B cell (primary cell): Measurements from ENCODE around the gene PTPRN2. TPM values are rescaled to one million over a fixed set of nuclear protein-coding genes. Genes with fewer than 3 reads are reported as not detected.

ENCODE experiments used
- ATAC-seq: fragments of 200-7000 bp; cut with Tn5 transposase; one replicate; pipeline ENCODE4 v1.10.0; 2021; ENCODE audit warnings: low read depth, mild to moderate bottlenecking, moderate number of reproducible peaks, moderate library complexity
- CTCF ChIA-PET: fragments of 350-600 bp; sonication (Branson Sonifier 250); formaldehyde crosslinking; loops from one replicate; lab custom pipeline; 2021; ENCODE audit warnings: antibody characterized with exemption, inconsistent platforms; lab: Charles Lee
- POLR2A ChIA-PET: fragments of 350-600 bp; sonication (Branson Sonifier 250); formaldehyde crosslinking; loops from one replicate; lab custom pipeline; 2021; ENCODE audit warnings: antibody characterized with exemption; lab: Charles Lee
- DNase-seq: peaks from one replicate; pipeline ENCODE4 v3.0.0; 2013
- H2AFZ ChIP-seq: 2 replicates; pipeline ENCODE4 v1.6.1; 2012; ENCODE audit warnings: mild to moderate bottlenecking, low read depth, low read length; ENCODE audit not compliant: insufficient read depth, poor library complexity, severe bottlenecking
- H3K27ac ChIP-seq, 2 donors: 1 replicate in 1 of 2; 2 replicates in 1 of 2; pipeline ENCODE4 v1.5.1; 2012 to 2013; ENCODE audit warnings: low read length in 2 of 2, mild to moderate bottlenecking in 2 of 2, moderate library complexity in 1 of 2
- H3K27me3 ChIP-seq, 4 experiments: fragments of 200-600 bp in 1 of 4; sonication (generic) in 1 of 4; replicated peaks in 1 of 4; 1 replicate in 2 of 4; 2 replicates in 2 of 4; pipeline versions ENCODE4 v1.6.1 to v1.7.0; 2013 to 2016; ENCODE audit warnings: low read length in 3 of 4, mild to moderate bottlenecking in 2 of 4, mixed read lengths in 1 of 4, moderate library complexity in 1 of 4; ENCODE audit not compliant: insufficient read depth in 4 of 4, control insufficient read depth in 3 of 4; ENCODE audit errors: control extremely low read depth in 1 of 4
- H3K36me3 ChIP-seq, 2 experiments: replicated peaks in 1 of 2; 1 replicate in 1 of 2; 2 replicates in 1 of 2; pipeline versions ENCODE4 v1.6.1 to v1.7.1; 2013; ENCODE audit warnings: low read length in 1 of 2; ENCODE audit not compliant: insufficient read depth in 2 of 2, control insufficient read depth in 1 of 2; ENCODE audit errors: control extremely low read depth in 1 of 2, extremely low read depth in 1 of 2
- H3K4me1 ChIP-seq, 2 donors: fragments of 200-600 bp in 1 of 2; sonication (generic) in 1 of 2; 1 replicate in 1 of 2; 2 replicates in 1 of 2; pipeline versions ENCODE4 v1.5.1 to v1.6.1; 2013 to 2017; ENCODE audit warnings: low read length in 2 of 2; ENCODE audit not compliant: control insufficient read depth in 2 of 2, insufficient read depth in 2 of 2
- H3K4me2 ChIP-seq: replicated peaks from 2 replicates; pipeline ENCODE3; 2012; ENCODE audit warnings: mild to moderate bottlenecking, low read depth, low read length; ENCODE audit not compliant: poor library complexity, severe bottlenecking
- H3K4me3 ChIP-seq, 5 experiments: fragments of 200-600 bp in 1 of 5; sonication (generic) in 1 of 5; 1 replicate in 3 of 5; 2 replicates in 2 of 5; pipeline versions ENCODE4 v1.5.1 to v1.7.0; 2011 to 2016; ENCODE audit warnings: low read length in 4 of 5, mild to moderate bottlenecking in 4 of 5, low read depth in 2 of 5, control low read depth in 1 of 5, moderate library complexity in 1 of 5; ENCODE audit not compliant: insufficient read depth in 1 of 5; ENCODE audit errors: control extremely low read depth in 1 of 5, extremely low read depth in 1 of 5
- H3K79me2 ChIP-seq: fragments of 200-600 bp; sonication (generic); one replicate; pipeline ENCODE4 v1.6.0; 2016; ENCODE audit warnings: low read length; ENCODE audit not compliant: control insufficient read depth, insufficient read depth
- H3K9ac ChIP-seq: fragments of 200-600 bp; sonication (generic); 2 replicates; pipeline ENCODE4 v1.6.1; 2017; ENCODE audit warnings: mild to moderate bottlenecking, low read length, moderate library complexity
- H3K9me3 ChIP-seq, 3 donors: one replicate each; pipeline versions ENCODE4 v1.6.1 to v1.7.1; 2013; ENCODE audit warnings: low read length in 2 of 3; ENCODE audit not compliant: control insufficient read depth in 2 of 3, insufficient read depth in 1 of 3; ENCODE audit errors: control extremely low read depth in 1 of 3
- H4K20me1 ChIP-seq: 2 replicates; pipeline ENCODE4 v1.6.0; 2012; ENCODE audit warnings: mild to moderate bottlenecking, low read length; ENCODE audit not compliant: insufficient read depth, control insufficient read depth, poor library complexity, severe bottlenecking
- H3K27ac Mint-ChIP-seq: one replicate; pipeline ENCODE4 v1.8.0; 2021; ENCODE audit warnings: mixed read lengths
- H3K27me3 Mint-ChIP-seq: one replicate; pipeline ENCODE4 v1.8.0; 2021; ENCODE audit warnings: mixed read lengths
- H3K4me1 Mint-ChIP-seq: one replicate; pipeline ENCODE4 v1.8.0; 2021; ENCODE audit warnings: mixed read lengths
- H3K4me3 Mint-ChIP-seq: one replicate; pipeline ENCODE4 v1.8.0; 2021; ENCODE audit warnings: mixed read lengths
- H3K9me3 Mint-ChIP-seq: one replicate; pipeline ENCODE4 v1.8.0; 2022; ENCODE audit warnings: mixed read lengths; ENCODE audit not compliant: insufficient read depth
- CTCF ChIP-seq: fragments of 200-600 bp; IDR thresholded peaks from one replicate; pipeline ENCODE4 v1.8.0; 2022; ENCODE audit warnings: antibody characterized with exemption, mild to moderate bottlenecking
- EZH2 ChIP-seq: IDR thresholded peaks from 2 replicates; pipeline ENCODE4 v1.6.1; 2012; ENCODE audit warnings: borderline replicate concordance, low read depth, mild to moderate bottlenecking, moderate library complexity, low read length; ENCODE audit not compliant: insufficient read depth, poor library complexity, severe bottlenecking
- WGBS: methylation state at CpG from one replicate; pipeline ENCODE4 v1.1.5; 2013; ENCODE audit warnings: missing lambda C conversion rate; ENCODE audit not compliant: insufficient coverage; 5-methylcytosine and 5-hydroxymethylcytosine counted together
- intact Hi-C: fragments of 100-400 bp; cut with micrococcal nuclease; formaldehyde crosslinking; loops from one replicate; pipeline ENCODE4 v1.10.0; 2022
- polyA plus RNA-seq: library from polyadenylated mRNA; depleted of rRNA; stranded (reverse); fragments of >200 nt; gene quantifications from 2 replicates; pipeline ENCODE4 v1.2.3, GENCODE V29; 2012
- total RNA-seq, 2 donors: library from RNA; stranded (reverse); fragments of 120-200 nt in 1 of 2; gene quantifications; 1 replicate in 1 of 2; 2 replicates in 1 of 2; pipeline versions ENCODE4 v1.2.3 to v1.2.4, GENCODE V29; 2013 to 2022

PTPRN2 gene
- total and polyA plus RNA-seq, 2 donors (not counting 1 experiment from before 2014, with no cell fraction given) = 2.0 to 5.0 TPM

- no peak overlapping the region for H3K4me3 ChIP-seq
- DNase-seq = no peak
- H3K27ac ChIP-seq = no peak overlapping the region
- Mint-ChIP-seq H3K4me1 (no peaks in the 10 kb centered on the region), H3K4me3 (no peak overlapping the region), H3K9me3 (no peaks in the 10 kb centered on the region), H3K27me3 (no peaks in the 10 kb centered on the region), H3K27ac (no peak overlapping the region)
- ChIA-PET POLR2A (no interaction called here), CTCF (no interaction called here)
- H3K9me3 ChIP-seq = peaks cover 0 to 9% (median 0%) of the 10 kb centered on the region in 3 donors
- H3K9ac ChIP-seq = no peak overlapping the region
- H2AFZ ChIP-seq = no peak overlapping the region
- no peaks in the 10 kb centered on the region for H3K79me2 ChIP-seq
- intact Hi-C loops = no loop called here
- no peaks in the 10 kb centered on the region for H3K4me1 ChIP-seq
- no peaks in the 10 kb centered on the region for H4K20me1 ChIP-seq
- 93% methylated on average over 25 of the region's 27 CpGs for WGBS
- no peaks in the 10 kb centered on the region for H3K27me3 ChIP-seq
- no peak for ATAC-seq
- H3K36me3 ChIP-seq = no peaks in the 10 kb centered on the region
- no peak overlapping the region for H3K4me2 ChIP-seq
- TF ChIP-seq CTCF = no peak
- TF ChIP-seq EZH2 = no peak
These were observed 835.5 kb downstream of the PTPRN2 start for GRCh38 chr7:157751951-157752673.

- ATAC-seq (no peak), DNase-seq (no peak)
- Mint-ChIP-seq H3K9me3 (no peaks in the 10 kb centered on the region), H3K4me3 (no peak overlapping the region), H3K27ac (no peak overlapping the region), H3K4me1 (no peaks in the 10 kb centered on the region), H3K27me3 (no peaks in the 10 kb centered on the region)
- Histone ChIP-seq H4K20me1 (no peaks in the 10 kb centered on the region), H2AFZ (no peak overlapping the region), H3K4me1 (no peaks in the 10 kb centered on the region), H3K9me3 (peaks cover 0 to 9% (median 0%) of the 10 kb centered on the region in 3 donors), H3K79me2 (no peaks in the 10 kb centered on the region), H3K9ac (no peak overlapping the region), H3K4me2 (no peak overlapping the region), H3K27ac (no peak overlapping the region), H3K27me3 (no peaks in the 10 kb centered on the region), H3K36me3 (no peaks in the 10 kb centered on the region), H3K4me3 (no peak overlapping the region)
- POLR2A ChIA-PET = no interaction called here
- CTCF ChIA-PET = no interaction called here
- WGBS = 80% methylated on average over 5 of the region's 22 CpGs
- intact Hi-C loops = no loop called here
- TF ChIP-seq CTCF (no peak), EZH2 (no peak)
These were observed 836.2 kb downstream of the PTPRN2 start for GRCh38 chr7:157751406-157751805.
